Measurements from ENCODE around the gene ENTPD2. TPM values are rescaled to one million over a fixed set of nuclear protein-coding genes. Genes with fewer than 3 reads are reported as not detected.

Gene ENTPD2
- total and polyA plus RNA-seq, 12 donors, result 0.32 to 3.3 (median 1.6) TPM

- 15 to 19% methylated on average over 68 to 76 of the region's 76 CpGs for WGBS, 2 donors
- DNase-seq (peak in 1 of 2 donors; percentile 43), ATAC-seq (peak in 6 of 8 donors; percentile 5 to 28 (median 14))
- Histone ChIP-seq H3K4me1 (peaks cover 8 to 34% (median 13%) of the 10 kb centered on the region in 9 donors), H3K4me3 (peak overlapping the region; percentile 37 to 79 (median 72)), H3K27ac (peak overlapping the region in 9 of 10 donors; percentile 16 to 82 (median 35)), H3K9me3 (no peaks in the 10 kb centered on the region), H3K36me3 (peaks cover 0 to 46% (median 18%) of the 10 kb centered on the region in 9 donors), H3K27me3 (no peaks in the 10 kb centered on the region)
- TF ChIP-seq CTCF (IDR thresholded peaks at IDR 0.05), result no peak
- intact Hi-C loops (cut with DNase I), result no loop called here
Measured at GRCh38 chr9:137077758-137078693, 24.2 kb upstream of the ENTPD2 start.

- Histone ChIP-seq H3K4me1 (peaks cover 8 to 37% (median 13%) of the 10 kb centered on the region in 9 donors), H3K36me3 (peaks cover 0 to 37% (median 18%) of the 10 kb centered on the region in 9 donors), H3K9me3 (no peaks in the 10 kb centered on the region), H3K27ac (peak within 1 kb of the TSS; percentile 16 to 82 (median 62)), H3K4me3 (peak within 1 kb of the TSS; percentile 37 to 79 (median 72)), H3K27me3 (no peaks in the 10 kb centered on the region)
- ATAC-seq, result peak; percentile 33 to 80 (median 64)
- DNase-seq, result peak; percentile 80 to 83
- intact Hi-C loops (cut with DNase I), result no loop called here
- TF ChIP-seq CTCF (IDR thresholded peaks at IDR 0.05), result no peak
- WGBS, 2 donors, result 2% methylated on average over 63 to 85 of the region's 87 CpGs
Measured at GRCh38 chr9:137077010-137077747, 23.3 kb upstream of the ENTPD2 start, which contains the start of gene UAP1L1. UAP1L1 (plus strand) TSS chr9:137077517; CDS start chr9:137077533, 16 bp downstream.

GRCh38 chr9:137076636-137077009 lies 22.8 kb upstream of the ENTPD2 start:
- peak in 2 of 8 donors; percentile 2 to 16 for ATAC-seq
- H3K27ac ChIP-seq, result peak overlapping the region in 9 of 10 donors; percentile 12 to 82 (median 64)

More at GRCh38 chr9:137076636-137077009, 22.8 kb upstream of the ENTPD2 start:
- Histone ChIP-seq H3K9me3 (no peaks in the 10 kb centered on the region), H3K36me3 (peaks cover 0 to 32% (median 18%) of the 10 kb centered on the region in 9 donors), H3K27me3 (no peaks in the 10 kb centered on the region), H3K4me1 (peaks cover 8 to 40% (median 14%) of the 10 kb centered on the region in 9 donors), H3K4me3 (peak overlapping the region in 9 of 10 donors; percentile 62 to 79 (median 72))
- WGBS, 2 donors, result 65 to 68% methylated on average over 15 of the region's 15 CpGs
- no peak for TF ChIP-seq CTCF (IDR thresholded peaks at IDR 0.05)
- intact Hi-C loops (cut with DNase I), result no loop called here
- DNase-seq, result no peak
